ENCODE results near the gene SZT2.

SZT2 gene

GRCh38 chr1:43389326-43390313 is at the start of gene SZT2, which contains the start of gene MED8:
Gene SZT2 (plus strand): TSS chr1:43389899. CDS start chr1:43389969, 70 bp downstream.
Gene MED8 (minus strand): TSS chr1:43389800. CDS start chr1:43389764, 36 bp downstream.
- Histone ChIP-seq H3K9me3 (ENCODE audit: insufficient read depth, low read length) (no peaks in the 10 kb centered on the region), H3K9ac (ENCODE audit: insufficient read length, low read depth) (peak within 1 kb of the TSS; percentile 91), H3K4me3 (ENCODE audit: insufficient read length, low read depth) (peak within 1 kb of the TSS; percentile 87), H3K4me1 (ENCODE audit: insufficient read depth, insufficient read length) (peaks cover 8% of the 10 kb centered on the region), H3K27me3 (ENCODE audit: insufficient read depth, insufficient read length) (no peaks in the 10 kb centered on the region), H3K36me3 (ENCODE audit: insufficient read depth, insufficient read length, low read length) (peaks cover 52% of the 10 kb centered on the region)
- TF ChIP-seq SUZ12 (IDR thresholded peaks at IDR 0.05; ENCODE audit: extremely low read depth, insufficient read depth, insufficient read length) (no peak), YY1 (IDR thresholded peaks at IDR 0.05; ENCODE audit: insufficient read depth, insufficient read length) (no peak), ZNF274 (IDR thresholded peaks at IDR 0.05; ENCODE audit: low read depth, low read length) (no peak)
- DNase-seq (ENCODE audit: low read depth, low spot score): peak; percentile 97

DNA sequence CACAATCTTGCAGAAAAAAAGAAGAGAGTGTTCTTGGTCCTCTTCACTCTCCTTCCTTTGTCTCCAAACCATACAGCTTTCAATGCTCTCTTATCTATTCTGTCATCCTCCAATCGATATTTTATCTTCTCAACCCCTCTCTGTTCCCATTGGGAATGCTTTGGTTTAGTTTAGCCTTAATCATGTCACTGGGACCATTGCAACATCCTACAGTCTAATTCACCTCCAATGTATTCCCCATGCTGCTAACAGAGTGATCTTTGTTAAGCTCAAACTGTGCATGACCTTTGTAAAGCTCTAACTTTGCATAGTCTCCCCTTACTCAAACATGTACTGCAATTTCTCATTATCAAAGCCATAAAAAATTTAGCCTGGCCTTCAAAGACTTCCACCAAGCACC is 49.1 kb upstream of the SZT2 start:
- no peak for DNase-seq (ENCODE audit: low read depth, low spot score)
- Histone ChIP-seq H3K4me3 (ENCODE audit: insufficient read length, low read depth) (no peak overlapping the region), H3K27me3 (ENCODE audit: insufficient read depth, insufficient read length) (no peaks in the 10 kb centered on the region), H3K4me1 (ENCODE audit: insufficient read depth, insufficient read length) (peaks cover 4% of the 10 kb centered on the region), H3K9ac (ENCODE audit: insufficient read length, low read depth) (no peak overlapping the region), H3K9me3 (ENCODE audit: insufficient read depth, low read length) (no peaks in the 10 kb centered on the region), H3K36me3 (ENCODE audit: insufficient read depth, insufficient read length, low read length) (no peaks in the 10 kb centered on the region)
- TF ChIP-seq YY1 (IDR thresholded peaks at IDR 0.05; ENCODE audit: insufficient read depth, insufficient read length) (no peak), ZNF274 (IDR thresholded peaks at IDR 0.05; ENCODE audit: low read depth, low read length) (no peak), SUZ12 (IDR thresholded peaks at IDR 0.05; ENCODE audit: extremely low read depth, insufficient read depth, insufficient read length) (no peak)

DNA sequence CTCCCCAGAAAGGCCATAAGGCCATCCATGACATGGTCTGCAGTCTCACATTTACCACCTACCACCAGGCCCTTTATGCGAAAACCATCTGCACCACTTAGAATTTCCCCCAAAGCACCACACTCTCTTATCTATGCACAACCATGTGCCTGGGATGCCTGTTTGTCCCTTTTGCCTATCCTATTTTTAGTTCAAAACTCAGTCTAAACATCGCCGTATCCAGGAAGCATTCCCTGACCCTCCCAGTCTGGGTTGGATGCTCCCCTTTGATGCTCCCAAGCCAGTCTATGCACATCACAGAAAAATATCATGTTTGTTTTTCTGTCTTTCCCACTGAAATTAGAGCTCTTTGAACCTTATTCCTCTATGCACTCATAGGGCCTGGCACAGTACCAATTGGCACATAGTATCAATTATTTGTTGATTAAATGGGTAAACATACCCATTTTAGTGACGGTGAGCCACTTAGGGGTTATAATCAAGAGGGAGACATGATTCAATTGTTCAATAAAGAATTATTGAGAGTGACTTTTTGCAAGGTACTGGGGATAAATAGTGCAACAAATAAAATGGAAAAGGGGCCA is 45.3 kb upstream of the SZT2 start:
- DNase-seq (ENCODE audit: low read depth, low spot score): no peak

DNA sequence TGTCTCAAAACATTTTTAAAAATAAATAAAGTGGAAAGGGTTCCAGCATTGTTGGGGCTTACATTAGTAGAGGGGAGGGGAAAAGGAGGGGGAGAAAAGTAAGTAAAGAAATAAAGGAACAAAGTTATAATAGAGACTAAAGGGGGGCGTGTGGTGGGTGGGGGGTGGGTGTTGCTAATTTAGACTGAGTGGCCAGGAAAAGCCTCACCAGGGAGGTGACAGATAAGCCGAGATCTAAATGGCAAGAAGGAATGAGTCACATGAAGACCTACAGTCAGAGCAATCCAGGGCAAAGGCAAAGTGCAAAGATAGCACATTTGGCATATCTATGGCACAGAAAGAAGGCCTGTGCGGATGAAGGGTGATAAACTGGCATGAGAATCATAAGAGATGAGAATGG is 44.6 kb upstream of the SZT2 start:
- Histone ChIP-seq H3K27me3 (ENCODE audit: insufficient read depth, insufficient read length) (peaks cover 21% of the 10 kb centered on the region), H3K36me3 (ENCODE audit: insufficient read depth, insufficient read length, low read length) (no peaks in the 10 kb centered on the region), H3K9me3 (ENCODE audit: insufficient read depth, low read length) (no peaks in the 10 kb centered on the region), H3K9ac (ENCODE audit: insufficient read length, low read depth) (no peak overlapping the region), H3K4me1 (ENCODE audit: insufficient read depth, insufficient read length) (peaks cover 10% of the 10 kb centered on the region), H3K4me3 (ENCODE audit: insufficient read length, low read depth) (no peak overlapping the region)
- DNase-seq (ENCODE audit: low read depth, low spot score): no peak
- TF ChIP-seq SUZ12 (IDR thresholded peaks at IDR 0.05; ENCODE audit: extremely low read depth, insufficient read depth, insufficient read length) (no peak), YY1 (IDR thresholded peaks at IDR 0.05; ENCODE audit: insufficient read depth, insufficient read length) (no peak), ZNF274 (IDR thresholded peaks at IDR 0.05; ENCODE audit: low read depth, low read length) (no peak)

More for the DNA sequence above, 45.3 kb upstream of the SZT2 start:
- H3K4me1 ChIP-seq (ENCODE audit: insufficient read depth, insufficient read length): peaks cover 10% of the 10 kb centered on the region
- TF ChIP-seq SUZ12 (IDR thresholded peaks at IDR 0.05; ENCODE audit: extremely low read depth, insufficient read depth, insufficient read length) (no peak), YY1 (IDR thresholded peaks at IDR 0.05; ENCODE audit: insufficient read depth, insufficient read length) (no peak), ZNF274 (IDR thresholded peaks at IDR 0.05; ENCODE audit: low read depth, low read length) (no peak)
- H3K9ac ChIP-seq (ENCODE audit: insufficient read length, low read depth): no peak overlapping the region
- no peak overlapping the region for H3K4me3 ChIP-seq (ENCODE audit: insufficient read length, low read depth)
- H3K9me3 ChIP-seq (ENCODE audit: insufficient read depth, low read length): no peaks in the 10 kb centered on the region
- H3K36me3 ChIP-seq (ENCODE audit: insufficient read depth, insufficient read length, low read length): no peaks in the 10 kb centered on the region
- peaks cover 21% of the 10 kb centered on the region for H3K27me3 ChIP-seq (ENCODE audit: insufficient read depth, insufficient read length)

DNA sequence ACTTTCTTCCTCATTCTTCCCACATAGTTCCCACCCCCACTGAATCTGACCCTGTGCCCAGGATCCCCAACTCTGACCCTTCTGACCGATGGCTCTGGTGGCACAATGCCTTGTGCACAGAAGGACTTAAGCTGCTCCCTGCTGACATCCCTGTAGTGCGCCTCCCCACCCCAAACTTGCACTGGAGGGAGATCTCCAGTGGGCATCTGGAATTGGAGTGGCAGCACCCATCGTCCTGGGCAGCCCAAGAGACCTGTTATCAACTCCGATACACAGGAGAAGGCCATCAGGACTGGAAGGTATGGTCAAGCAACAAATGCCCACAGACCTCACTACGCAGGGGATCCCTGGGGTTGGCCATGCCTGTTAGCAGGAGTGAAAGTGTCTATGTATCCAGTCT is 43.1 kb upstream of the SZT2 start:
- no peak for DNase-seq (ENCODE audit: low read depth, low spot score)
- Histone ChIP-seq H3K9me3 (ENCODE audit: insufficient read depth, low read length) (no peaks in the 10 kb centered on the region), H3K4me3 (ENCODE audit: insufficient read length, low read depth) (no peak overlapping the region), H3K36me3 (ENCODE audit: insufficient read depth, insufficient read length, low read length) (no peaks in the 10 kb centered on the region), H3K9ac (ENCODE audit: insufficient read length, low read depth) (no peak overlapping the region), H3K4me1 (ENCODE audit: insufficient read depth, insufficient read length) (peaks cover 13% of the 10 kb centered on the region), H3K27me3 (ENCODE audit: insufficient read depth, insufficient read length) (peaks cover 21% of the 10 kb centered on the region)
- TF ChIP-seq ZNF274 (IDR thresholded peaks at IDR 0.05; ENCODE audit: low read depth, low read length) (no peak), SUZ12 (IDR thresholded peaks at IDR 0.05; ENCODE audit: extremely low read depth, insufficient read depth, insufficient read length) (no peak), YY1 (IDR thresholded peaks at IDR 0.05; ENCODE audit: insufficient read depth, insufficient read length) (no peak)

GRCh38 chr1:43348343-43348808 is 41.3 kb upstream of the SZT2 start:
- TF ChIP-seq YY1 (IDR thresholded peaks at IDR 0.05; ENCODE audit: insufficient read depth, insufficient read length) (no peak), SUZ12 (IDR thresholded peaks at IDR 0.05; ENCODE audit: extremely low read depth, insufficient read depth, insufficient read length) (no peak), ZNF274 (IDR thresholded peaks at IDR 0.05; ENCODE audit: low read depth, low read length) (no peak)
- peaks cover 13% of the 10 kb centered on the region for H3K4me1 ChIP-seq (ENCODE audit: insufficient read depth, insufficient read length)
- H3K36me3 ChIP-seq (ENCODE audit: insufficient read depth, insufficient read length, low read length): no peaks in the 10 kb centered on the region
- no peaks in the 10 kb centered on the region for H3K9me3 ChIP-seq (ENCODE audit: insufficient read depth, low read length)
- DNase-seq (ENCODE audit: low read depth, low spot score): no peak
- H3K9ac ChIP-seq (ENCODE audit: insufficient read length, low read depth): peak overlapping the region; percentile 90
- peaks cover 21% of the 10 kb centered on the region for H3K27me3 ChIP-seq (ENCODE audit: insufficient read depth, insufficient read length)
- H3K4me3 ChIP-seq (ENCODE audit: insufficient read length, low read depth): peak overlapping the region; percentile 70
